SK-N-SH treated with all-trans-retinoic acid at 6 μM for 48 hours (cell line): Measurements from ENCODE around the gene GRAMD2B.

Source experiments
- ATAC-seq: fragments of 200-7000 bp; cut with Tn5 transposase; 3 replicates; pipeline ENCODE4 v1.9.1; 2020; ENCODE audit warnings: mild to moderate bottlenecking, moderate library complexity
- ARNTL ChIP-seq: fragments of 450-650 bp; formaldehyde crosslinking; IDR thresholded peaks from 2 replicates; pipeline ENCODE4 v1.5.0; 2020; ENCODE audit warnings: low read depth, mild to moderate bottlenecking, moderate library complexity, borderline replicate concordance
- BACH2 ChIP-seq: fragments of 250-450 bp; sonication (Bioruptor Pico); IDR thresholded peaks from 2 replicates; pipeline ENCODE4 v1.9.0; 2021; ENCODE audit warnings: mild to moderate bottlenecking, borderline replicate concordance
- CSDC2 ChIP-seq: fragments of 250-450 bp; sonication (Bioruptor Pico); IDR thresholded peaks from 2 replicates; pipeline ENCODE4 v1.5.0; 2020; ENCODE audit warnings: mild to moderate bottlenecking, moderate library complexity
- CSRNP3 ChIP-seq: fragments of 250-450 bp; sonication (Bioruptor Pico); IDR thresholded peaks from 2 replicates; pipeline ENCODE4 v1.5.1; 2021; ENCODE audit warnings: mild to moderate bottlenecking, moderate library complexity
- ESRRG ChIP-seq: fragments of 250-450 bp; sonication (Bioruptor Pico); IDR thresholded peaks from 2 replicates; pipeline ENCODE4 v1.6.1; 2021; ENCODE audit warnings: mild to moderate bottlenecking
- GLIS3 ChIP-seq: fragments of 250-450 bp; sonication (Bioruptor Pico); IDR thresholded peaks from 2 replicates; pipeline ENCODE4 v1.5.0; 2020; ENCODE audit warnings: mild to moderate bottlenecking, moderate library complexity
- ISL1 ChIP-seq: fragments of 250-450 bp; sonication (Bioruptor Pico); IDR thresholded peaks from 2 replicates; pipeline ENCODE4 v2.1.2; 2022; ENCODE audit warnings: mild to moderate bottlenecking, moderate library complexity
- OSR1 ChIP-seq: fragments of 250-450 bp; sonication (Bioruptor Pico); IDR thresholded peaks from 2 replicates; pipeline ENCODE4 v1.8.0; 2022; ENCODE audit warnings: moderate library complexity, mild to moderate bottlenecking, inconsistent platforms
- PATZ1 ChIP-seq: fragments of 250-450 bp; sonication (Bioruptor Pico); IDR thresholded peaks from 2 replicates; pipeline ENCODE4 v1.8.0; 2020; ENCODE audit warnings: mild to moderate bottlenecking, moderate library complexity, borderline replicate concordance
- PPARA ChIP-seq: fragments of 250-450 bp; sonication (Bioruptor Pico); IDR thresholded peaks from 2 replicates; pipeline ENCODE4 v1.5.0; 2020; ENCODE audit warnings: mild to moderate bottlenecking, borderline replicate concordance
- RARB ChIP-seq: fragments of 250-450 bp; sonication (Bioruptor Pico); IDR thresholded peaks from 2 replicates; pipeline ENCODE4 v1.8.0; 2021; ENCODE audit warnings: mild to moderate bottlenecking, moderate library complexity
- SNAI2 ChIP-seq: fragments of 250-450 bp; sonication (Bioruptor Pico); IDR thresholded peaks from 2 replicates; pipeline ENCODE4 v1.5.0; 2020; ENCODE audit warnings: mild to moderate bottlenecking, moderate library complexity
- TCF4 ChIP-seq: fragments of 250-450 bp; sonication (Bioruptor Pico); IDR thresholded peaks from 2 replicates; pipeline ENCODE4 v1.8.0; 2021; ENCODE audit warnings: mild to moderate bottlenecking, moderate library complexity, borderline replicate concordance
- TOX ChIP-seq: fragments of 250-450 bp; sonication (Bioruptor Pico); IDR thresholded peaks from 2 replicates; pipeline ENCODE4 v1.8.0; 2021; ENCODE audit warnings: mild to moderate bottlenecking, moderate library complexity, borderline replicate concordance
- ZC3H10 ChIP-seq: fragments of 250-450 bp; sonication (Bioruptor Pico); IDR thresholded peaks from 2 replicates; pipeline ENCODE4 v1.5.1; 2021; ENCODE audit warnings: mild to moderate bottlenecking, moderate library complexity
- ZFP3 ChIP-seq: fragments of 250-450 bp; sonication (Bioruptor Pico); IDR thresholded peaks from 2 replicates; pipeline ENCODE4 v1.5.0; 2020; ENCODE audit warnings: mild to moderate bottlenecking, moderate library complexity
- ZFP30 ChIP-seq: fragments of 450-650 bp; formaldehyde crosslinking; IDR thresholded peaks from 2 replicates; pipeline ENCODE4 v1.5.0; 2022; ENCODE audit warnings: mild to moderate bottlenecking, moderate library complexity
- ZNF565 ChIP-seq: fragments of 450-650 bp; formaldehyde crosslinking; conservative IDR thresholded peaks from 2 replicates; pipeline ENCODE4 v1.5.0; 2020; ENCODE audit warnings: low read depth, mild to moderate bottlenecking, moderate library complexity
- ZNF70 ChIP-seq: fragments of 450-650 bp; formaldehyde crosslinking; IDR thresholded peaks from 2 replicates; pipeline ENCODE4 v1.5.0; 2020; ENCODE audit warnings: mild to moderate bottlenecking, moderate library complexity
- ZNF8 ChIP-seq: fragments of 450-650 bp; formaldehyde crosslinking; IDR thresholded peaks from 2 replicates; pipeline ENCODE4 v1.5.0; 2020; ENCODE audit warnings: mild to moderate bottlenecking, moderate library complexity
- TF ChIP-seq, protein P1 (sequence below): fragments of 250-450 bp; sonication (Bioruptor Pico); IDR thresholded peaks from 2 replicates; pipeline ENCODE4 v1.8.0; 2021; ENCODE audit warnings: low read depth, mild to moderate bottlenecking, moderate library complexity, borderline replicate concordance
- TF ChIP-seq, protein P2 (sequence below): fragments of 250-450 bp; sonication (Bioruptor Pico); IDR thresholded peaks from 2 replicates; pipeline ENCODE4 v1.5.1; 2020; ENCODE audit warnings: low read depth, mild to moderate bottlenecking, moderate library complexity
- TF ChIP-seq, protein P3 (sequence below): fragments of 250-450 bp; sonication (Bioruptor Pico); IDR thresholded peaks from 2 replicates; pipeline ENCODE4 v1.5.0; 2020; ENCODE audit warnings: mild to moderate bottlenecking, moderate library complexity

GRAMD2B gene

DNA sequence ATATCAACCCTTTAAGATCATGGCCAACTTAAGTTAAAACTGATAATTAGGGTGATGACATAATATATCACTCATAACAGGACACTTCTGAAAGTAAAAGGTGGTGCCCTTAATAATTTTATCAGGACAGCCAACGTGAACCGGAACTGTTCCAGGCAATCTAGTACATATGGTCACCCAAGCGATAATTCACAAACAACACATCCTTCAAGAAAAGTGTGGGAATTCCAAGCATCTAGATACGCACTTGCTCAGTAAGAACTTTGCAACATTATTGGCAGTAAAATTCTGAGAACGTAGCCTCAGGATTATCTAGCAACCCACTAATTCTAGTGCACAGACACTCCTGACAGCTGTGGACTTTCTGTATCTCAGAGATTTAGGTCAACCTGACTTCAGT, 86.1 kb downstream of the GRAMD2B start:
- TF ChIP-seq ESRRG (CRISPR knock-in tag) (no peak), PPARA (CRISPR knock-in tag) (no peak), ZNF70 (CRISPR knock-in tag) (no peak), ZFP3 (CRISPR knock-in tag) (no peak), ZC3H10 (CRISPR knock-in tag) (no peak), SNAI2 (CRISPR knock-in tag) (no peak), ZFP30 (CRISPR knock-in tag) (no peak), TCF4 (CRISPR knock-in tag) (no peak), TOX (no peak), PATZ1 (no peak), CSRNP3 (CRISPR knock-in tag) (no peak), BACH2 (no peak), ZNF565 (CRISPR knock-in tag) (no peak)
- TF ChIP-seq, protein P1, sequence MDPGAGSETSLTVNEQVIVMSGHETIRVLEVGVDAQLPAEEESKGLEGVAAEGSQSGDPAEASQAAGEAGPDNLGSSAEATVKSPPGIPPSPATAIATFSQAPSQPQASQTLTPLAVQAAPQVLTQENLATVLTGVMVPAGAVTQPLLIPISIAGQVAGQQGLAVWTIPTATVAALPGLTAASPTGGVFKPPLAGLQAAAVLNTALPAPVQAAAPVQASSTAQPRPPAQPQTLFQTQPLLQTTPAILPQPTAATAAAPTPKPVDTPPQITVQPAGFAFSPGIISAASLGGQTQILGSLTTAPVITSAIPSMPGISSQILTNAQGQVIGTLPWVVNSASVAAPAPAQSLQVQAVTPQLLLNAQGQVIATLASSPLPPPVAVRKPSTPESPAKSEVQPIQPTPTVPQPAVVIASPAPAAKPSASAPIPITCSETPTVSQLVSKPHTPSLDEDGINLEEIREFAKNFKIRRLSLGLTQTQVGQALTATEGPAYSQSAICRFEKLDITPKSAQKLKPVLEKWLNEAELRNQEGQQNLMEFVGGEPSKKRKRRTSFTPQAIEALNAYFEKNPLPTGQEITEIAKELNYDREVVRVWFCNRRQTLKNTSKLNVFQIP (CRISPR knock-in tag): no peak
- TF ChIP-seq, protein P2, sequence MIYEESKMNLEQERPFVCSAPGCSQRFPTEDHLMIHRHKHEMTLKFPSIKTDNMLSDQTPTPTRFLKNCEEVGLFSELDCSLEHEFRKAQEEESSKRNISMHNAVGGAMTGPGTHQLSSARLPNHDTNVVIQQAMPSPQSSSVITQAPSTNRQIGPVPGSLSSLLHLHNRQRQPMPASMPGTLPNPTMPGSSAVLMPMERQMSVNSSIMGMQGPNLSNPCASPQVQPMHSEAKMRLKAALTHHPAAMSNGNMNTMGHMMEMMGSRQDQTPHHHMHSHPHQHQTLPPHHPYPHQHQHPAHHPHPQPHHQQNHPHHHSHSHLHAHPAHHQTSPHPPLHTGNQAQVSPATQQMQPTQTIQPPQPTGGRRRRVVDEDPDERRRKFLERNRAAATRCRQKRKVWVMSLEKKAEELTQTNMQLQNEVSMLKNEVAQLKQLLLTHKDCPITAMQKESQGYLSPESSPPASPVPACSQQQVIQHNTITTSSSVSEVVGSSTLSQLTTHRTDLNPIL (CRISPR knock-in tag): no peak
- TF ChIP-seq, all 23 proteins: peak for 0

GRCh38 chr5:126511961-126512360, 88.8 kb downstream of the GRAMD2B start:
- TF ChIP-seq CSDC2 (CRISPR knock-in tag): no peak
- TF ChIP-seq OSR1 (CRISPR knock-in tag): no peak
- no peak for TF ChIP-seq ARNTL (CRISPR knock-in tag)
- TF ChIP-seq ISL1 (CRISPR knock-in tag): no peak
- TF ChIP-seq, protein P2 (CRISPR knock-in tag): no peak
- no peak for TF ChIP-seq PPARA (CRISPR knock-in tag)
- no peak for TF ChIP-seq ZNF8 (CRISPR knock-in tag)
- TF ChIP-seq ZFP30 (CRISPR knock-in tag): no peak
- TF ChIP-seq, protein P1 (CRISPR knock-in tag): no peak
- no peak for TF ChIP-seq ZC3H10 (CRISPR knock-in tag)
- no peak for TF ChIP-seq ESRRG (CRISPR knock-in tag)
- no peak for TF ChIP-seq BACH2
- TF ChIP-seq, all 23 proteins: peak for 0
- ATAC-seq: no peak

More for the DNA sequence above, 86.1 kb downstream of the GRAMD2B start:
- ATAC-seq: no peak

GRCh38 chr5:126512451-126512850, 89.2 kb downstream of the GRAMD2B start:
- no peak for ATAC-seq
- TF ChIP-seq, protein P2 (CRISPR knock-in tag): no peak
- TF ChIP-seq RARB (CRISPR knock-in tag) (no peak), ISL1 (CRISPR knock-in tag) (no peak), TOX (no peak), BACH2 (no peak), GLIS3 (no peak), ZNF8 (CRISPR knock-in tag) (no peak), OSR1 (CRISPR knock-in tag) (no peak), ARNTL (CRISPR knock-in tag) (no peak), ZC3H10 (CRISPR knock-in tag) (no peak)
- TF ChIP-seq, protein P3, sequence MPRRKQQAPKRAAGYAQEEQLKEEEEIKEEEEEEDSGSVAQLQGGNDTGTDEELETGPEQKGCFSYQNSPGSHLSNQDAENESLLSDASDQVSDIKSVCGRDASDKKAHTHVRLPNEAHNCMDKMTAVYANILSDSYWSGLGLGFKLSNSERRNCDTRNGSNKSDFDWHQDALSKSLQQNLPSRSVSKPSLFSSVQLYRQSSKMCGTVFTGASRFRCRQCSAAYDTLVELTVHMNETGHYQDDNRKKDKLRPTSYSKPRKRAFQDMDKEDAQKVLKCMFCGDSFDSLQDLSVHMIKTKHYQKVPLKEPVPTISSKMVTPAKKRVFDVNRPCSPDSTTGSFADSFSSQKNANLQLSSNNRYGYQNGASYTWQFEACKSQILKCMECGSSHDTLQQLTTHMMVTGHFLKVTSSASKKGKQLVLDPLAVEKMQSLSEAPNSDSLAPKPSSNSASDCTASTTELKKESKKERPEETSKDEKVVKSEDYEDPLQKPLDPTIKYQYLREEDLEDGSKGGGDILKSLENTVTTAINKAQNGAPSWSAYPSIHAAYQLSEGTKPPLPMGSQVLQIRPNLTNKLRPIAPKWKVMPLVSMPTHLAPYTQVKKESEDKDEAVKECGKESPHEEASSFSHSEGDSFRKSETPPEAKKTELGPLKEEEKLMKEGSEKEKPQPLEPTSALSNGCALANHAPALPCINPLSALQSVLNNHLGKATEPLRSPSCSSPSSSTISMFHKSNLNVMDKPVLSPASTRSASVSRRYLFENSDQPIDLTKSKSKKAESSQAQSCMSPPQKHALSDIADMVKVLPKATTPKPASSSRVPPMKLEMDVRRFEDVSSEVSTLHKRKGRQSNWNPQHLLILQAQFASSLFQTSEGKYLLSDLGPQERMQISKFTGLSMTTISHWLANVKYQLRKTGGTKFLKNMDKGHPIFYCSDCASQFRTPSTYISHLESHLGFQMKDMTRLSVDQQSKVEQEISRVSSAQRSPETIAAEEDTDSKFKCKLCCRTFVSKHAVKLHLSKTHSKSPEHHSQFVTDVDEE: no peak
